Spleen (tissue), 7 donors: ENCODE results near the gene BCKDK.

Experiments used
- POLR2A ChIP-seq, 3 donors: fragments of 450-650 bp; IDR thresholded peaks; one replicate each; pipeline ENCODE4 v1.5.1; 2017; ENCODE audit warnings: antibody characterized with exemption in 3 of 3, mild to moderate bottlenecking in 1 of 3
- TF ChIP-seq, protein P1 (sequence below), 11 experiments: fragments of 200-600 bp in 7 of 11; fragments of 450-650 bp in 4 of 11; sonication (generic) in 4 of 11; IDR thresholded peaks in 8 of 11; conservative IDR thresholded peaks in 3 of 11; 1 replicate in 7 of 11; 2 replicates in 4 of 11; pipeline versions ENCODE4 v1.4.0 to v1.8.0; 2016 to 2021; ENCODE audit warnings: antibody characterized with exemption in 11 of 11, inconsistent platforms in 4 of 11, mild to moderate bottlenecking in 1 of 11
- donor health status: DM: no; HTN: no; CAD: no; lungs with moderate emphysema.
- donor health status: DM: no; HTN: no; CAD: no.
- donor health status: DM: no; HTN: no; CAD: no.

DNA sequence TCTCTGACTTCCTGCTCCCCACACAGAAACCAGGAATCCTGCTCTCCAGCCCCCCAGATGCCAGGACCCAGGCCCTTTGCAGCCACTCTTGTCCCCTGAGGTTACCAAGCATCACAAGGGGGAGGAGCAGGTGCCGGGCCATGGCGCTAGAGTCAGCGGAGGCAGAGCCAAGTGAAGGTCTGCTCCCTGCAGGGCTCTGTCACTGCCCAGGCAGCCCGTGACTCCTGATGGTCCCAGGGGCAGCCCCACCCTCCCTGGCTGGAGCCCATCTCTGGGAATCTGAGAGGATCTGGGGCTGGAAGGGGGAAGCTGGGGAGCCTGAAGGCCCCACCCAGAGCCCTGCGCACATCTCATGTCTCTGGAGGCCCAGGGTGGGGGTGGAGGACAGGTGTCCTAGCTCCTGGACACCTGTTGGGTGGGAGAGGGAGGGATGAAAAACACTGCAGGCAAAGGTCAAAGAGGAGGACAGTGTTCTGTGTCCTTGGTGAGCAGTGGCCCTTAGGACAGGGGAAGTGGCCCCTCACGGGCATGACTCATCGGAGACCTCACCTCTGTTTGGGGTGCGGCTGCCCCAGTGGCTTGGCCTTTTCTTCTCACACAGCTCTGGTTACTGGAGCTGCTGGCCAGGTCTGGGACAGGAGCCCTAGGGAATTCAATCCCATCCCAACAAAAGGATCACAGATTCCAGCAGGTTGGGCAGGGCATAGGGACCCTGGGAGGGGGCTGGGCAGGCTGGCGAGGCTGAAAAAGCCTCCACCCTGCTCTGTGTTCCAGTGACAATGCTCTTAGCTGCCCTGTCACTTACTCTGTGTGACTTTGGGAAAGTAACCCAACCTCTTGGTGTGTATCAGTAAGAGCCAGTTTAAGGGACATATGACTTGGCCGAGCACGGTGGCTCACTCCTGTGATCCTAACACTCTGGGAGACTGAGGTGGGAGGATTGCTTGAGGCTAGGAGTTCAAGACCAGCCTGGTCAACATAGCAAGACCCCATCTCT is 42.0 kb downstream of the BCKDK start, which contains the start of gene PRSS36:
- TF ChIP-seq, protein P1, sequence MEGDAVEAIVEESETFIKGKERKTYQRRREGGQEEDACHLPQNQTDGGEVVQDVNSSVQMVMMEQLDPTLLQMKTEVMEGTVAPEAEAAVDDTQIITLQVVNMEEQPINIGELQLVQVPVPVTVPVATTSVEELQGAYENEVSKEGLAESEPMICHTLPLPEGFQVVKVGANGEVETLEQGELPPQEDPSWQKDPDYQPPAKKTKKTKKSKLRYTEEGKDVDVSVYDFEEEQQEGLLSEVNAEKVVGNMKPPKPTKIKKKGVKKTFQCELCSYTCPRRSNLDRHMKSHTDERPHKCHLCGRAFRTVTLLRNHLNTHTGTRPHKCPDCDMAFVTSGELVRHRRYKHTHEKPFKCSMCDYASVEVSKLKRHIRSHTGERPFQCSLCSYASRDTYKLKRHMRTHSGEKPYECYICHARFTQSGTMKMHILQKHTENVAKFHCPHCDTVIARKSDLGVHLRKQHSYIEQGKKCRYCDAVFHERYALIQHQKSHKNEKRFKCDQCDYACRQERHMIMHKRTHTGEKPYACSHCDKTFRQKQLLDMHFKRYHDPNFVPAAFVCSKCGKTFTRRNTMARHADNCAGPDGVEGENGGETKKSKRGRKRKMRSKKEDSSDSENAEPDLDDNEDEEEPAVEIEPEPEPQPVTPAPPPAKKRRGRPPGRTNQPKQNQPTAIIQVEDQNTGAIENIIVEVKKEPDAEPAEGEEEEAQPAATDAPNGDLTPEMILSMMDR (IDR thresholded peaks at IDR 0.05 in 8 of 11, conservative IDR thresholded peaks at IDR 0.05 in 3 of 11), result no peak
- TF ChIP-seq POLR2A (IDR thresholded peaks at IDR 0.05), result no peak
